ENCODE results near the gene MMP24OS.

The MMP24OS gene

GRCh38 chr20:35290186-35290886 lies 12.4 kb upstream of the MMP24OS start:
- DNase-seq, result no peak

- no peak for DNase-seq
These were observed 10.6 kb upstream of the MMP24OS start for GRCh38 chr20:35288325-35289060.

- no peak for DNase-seq
These were observed 9.8 kb upstream of the MMP24OS start for GRCh38 chr20:35287509-35288324.

- DNase-seq, result no peak
These were observed 9.1 kb upstream of the MMP24OS start for GRCh38 chr20:35286899-35287508.

GRCh38 chr20:35286077-35286898 lies 8.4 kb upstream of the MMP24OS start:
- no peak for DNase-seq

- no peak for DNase-seq
These were observed 7.8 kb upstream of the MMP24OS start for GRCh38 chr20:35285806-35286076.

- DNase-seq, result no peak
These were observed 7.3 kb upstream of the MMP24OS start for GRCh38 chr20:35284992-35285805.

GRCh38 chr20:35284267-35284991 lies 6.5 kb upstream of the MMP24OS start, which contains the start of gene EIF6:
Gene EIF6 (minus strand): TSS chr20:35284772. CDS start chr20:35284487, 285 bp downstream.
- peak; percentile 83 for DNase-seq

- no peak for DNase-seq
These were observed 5.7 kb upstream of the MMP24OS start for GRCh38 chr20:35283441-35284266.

GRCh38 chr20:35281506-35282101 lies 3.7 kb upstream of the MMP24OS start:
- no peak for DNase-seq

- DNase-seq, result no peak
These were observed 2.6 kb upstream of the MMP24OS start for GRCh38 chr20:35280523-35280922.

GRCh38 chr20:35279533-35280174 lies 1.7 kb upstream of the MMP24OS start:
- no peak for DNase-seq

- no peak for DNase-seq
These were observed 1.1 kb upstream of the MMP24OS start for GRCh38 chr20:35279040-35279439.

GRCh38 chr20:35277127-35277526 lies 795 bp downstream of the MMP24OS start:
- no peak for DNase-seq

GRCh38 chr20:35276408-35276807 lies 1.5 kb downstream of the MMP24OS start:
- DNase-seq, result no peak

- DNase-seq, result no peak
These were observed 2.1 kb downstream of the MMP24OS start for GRCh38 chr20:35275741-35276251.

- DNase-seq, result no peak
These were observed 3.5 kb downstream of the MMP24OS start for GRCh38 chr20:35274172-35275092.

Measured in CD4-positive, alpha-beta T cell treated with Interleukin-12 subunit alpha and Interleukin-12 subunit beta, for 1 hour (primary cell).